GM20000 (cell line): ENCODE results near the gene SEPHS2.
A peak's percentile ranks its signal among the peaks of the same experiment; 100 is the strongest.
"Not testable (repeated sequence)": the region's sequence is repeated elsewhere in the genome, so short reads cannot be mapped to it uniquely, and the experiment has no call there.

Experiments used
- DNase-seq: peaks from one replicate; pipeline ENCODE4 v3.0.0; 2012; ENCODE audit warnings: low spot score
- TF ChIP-seq, protein P1 (sequence below): IDR thresholded peaks from 2 replicates; pipeline ENCODE4 v1.5.1; 2012; ENCODE audit warnings: mild to moderate bottlenecking, control low read depth; ENCODE audit errors: extremely low read depth, missing control alignments

The SEPHS2 gene

DNA sequence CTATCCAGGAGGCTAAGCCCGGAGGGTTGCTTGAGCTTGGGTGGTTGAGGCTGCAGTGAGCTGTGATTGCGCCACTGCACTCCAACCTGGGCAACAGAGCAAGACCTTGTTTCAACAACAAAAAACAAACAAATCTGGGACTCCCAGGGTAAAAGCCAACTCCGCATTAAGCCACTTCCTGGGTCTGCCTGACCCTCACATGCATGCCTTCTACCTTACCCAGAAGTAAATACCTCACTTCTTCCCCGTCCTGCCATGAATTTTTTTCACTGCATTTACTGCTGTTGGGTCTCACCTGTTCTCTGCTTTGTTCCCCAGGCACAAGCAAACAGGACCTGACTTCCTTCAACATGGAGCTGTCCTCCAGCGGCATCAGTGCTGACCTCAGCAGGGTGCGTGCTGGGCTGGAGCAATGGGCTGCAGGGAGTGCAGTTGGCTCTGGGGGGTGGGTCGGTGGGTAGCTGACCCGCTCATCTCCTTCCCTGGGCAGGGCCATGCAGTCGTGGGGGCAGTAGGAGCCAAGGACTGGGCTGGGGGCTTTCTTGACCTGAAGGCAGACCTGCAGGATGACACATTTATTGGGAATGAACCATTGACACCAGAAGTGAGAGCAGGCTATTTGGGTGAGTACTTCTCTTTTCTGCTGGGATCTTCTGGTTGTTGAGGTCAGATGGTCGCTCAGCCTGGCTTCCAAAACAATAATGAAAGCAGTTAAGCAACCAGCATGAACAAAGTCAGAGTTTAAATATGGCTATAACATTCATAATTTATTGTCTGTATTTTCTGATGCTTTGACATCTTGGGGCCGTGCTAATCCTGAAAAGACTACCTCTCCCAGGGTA, 43.3 kb upstream of the SEPHS2 start:
- peak; percentile 1 for DNase-seq
- TF ChIP-seq, protein P1, sequence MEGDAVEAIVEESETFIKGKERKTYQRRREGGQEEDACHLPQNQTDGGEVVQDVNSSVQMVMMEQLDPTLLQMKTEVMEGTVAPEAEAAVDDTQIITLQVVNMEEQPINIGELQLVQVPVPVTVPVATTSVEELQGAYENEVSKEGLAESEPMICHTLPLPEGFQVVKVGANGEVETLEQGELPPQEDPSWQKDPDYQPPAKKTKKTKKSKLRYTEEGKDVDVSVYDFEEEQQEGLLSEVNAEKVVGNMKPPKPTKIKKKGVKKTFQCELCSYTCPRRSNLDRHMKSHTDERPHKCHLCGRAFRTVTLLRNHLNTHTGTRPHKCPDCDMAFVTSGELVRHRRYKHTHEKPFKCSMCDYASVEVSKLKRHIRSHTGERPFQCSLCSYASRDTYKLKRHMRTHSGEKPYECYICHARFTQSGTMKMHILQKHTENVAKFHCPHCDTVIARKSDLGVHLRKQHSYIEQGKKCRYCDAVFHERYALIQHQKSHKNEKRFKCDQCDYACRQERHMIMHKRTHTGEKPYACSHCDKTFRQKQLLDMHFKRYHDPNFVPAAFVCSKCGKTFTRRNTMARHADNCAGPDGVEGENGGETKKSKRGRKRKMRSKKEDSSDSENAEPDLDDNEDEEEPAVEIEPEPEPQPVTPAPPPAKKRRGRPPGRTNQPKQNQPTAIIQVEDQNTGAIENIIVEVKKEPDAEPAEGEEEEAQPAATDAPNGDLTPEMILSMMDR, result no peak

DNA sequence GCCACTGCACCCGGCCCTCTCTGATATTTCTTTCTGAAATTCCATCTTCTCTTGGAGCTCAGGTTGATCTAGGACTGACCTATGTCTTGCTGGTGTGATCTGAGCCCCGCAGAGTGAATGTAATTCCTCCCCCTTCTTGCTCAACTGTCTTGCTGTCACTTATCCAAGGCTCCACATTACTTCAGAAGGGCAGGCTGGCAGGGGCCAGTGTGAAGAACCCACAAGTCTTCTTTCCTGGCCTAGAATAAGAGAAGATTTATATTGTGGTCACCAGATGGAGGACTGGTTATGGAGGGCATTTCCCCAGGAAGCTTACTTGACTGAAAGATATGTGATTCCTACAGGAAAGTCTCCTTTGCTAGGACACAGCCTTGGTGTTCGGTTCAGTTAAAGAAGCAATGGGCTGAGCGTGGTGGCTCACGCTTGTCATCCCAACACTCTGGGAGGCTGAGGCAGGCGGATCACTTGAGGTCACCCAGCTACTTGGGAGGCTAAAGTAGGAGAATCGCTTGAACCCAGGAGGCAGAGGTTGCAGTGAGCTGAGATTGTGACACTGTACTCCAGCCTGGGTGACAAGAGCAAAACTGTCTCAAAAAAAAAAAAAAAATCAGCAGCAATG, 40.3 kb upstream of the SEPHS2 start:
- no peak for DNase-seq
- TF ChIP-seq, protein P1, result no peak

DNA sequence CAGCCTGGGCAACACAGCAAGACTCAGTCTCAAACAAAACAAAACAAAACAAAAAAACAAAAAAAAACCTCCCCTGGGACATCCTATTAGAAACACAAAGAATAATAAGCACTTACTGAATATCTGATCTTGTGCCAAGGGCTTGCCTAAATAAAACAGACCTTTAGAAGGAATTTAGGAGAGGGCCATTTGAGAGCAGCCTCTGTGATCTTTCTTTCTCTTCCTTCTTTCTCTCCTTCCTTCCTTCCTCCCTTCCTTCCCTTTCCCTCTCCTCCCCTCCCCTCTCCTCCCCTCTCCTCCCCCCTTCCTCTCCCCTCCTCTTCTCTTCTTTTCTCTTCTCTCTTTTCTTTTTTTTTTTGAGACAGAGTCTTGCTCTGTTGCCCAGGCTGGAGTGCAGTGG, 39.2 kb upstream of the SEPHS2 start:
- no peak for DNase-seq
- TF ChIP-seq, protein P1, result no peak

DNA sequence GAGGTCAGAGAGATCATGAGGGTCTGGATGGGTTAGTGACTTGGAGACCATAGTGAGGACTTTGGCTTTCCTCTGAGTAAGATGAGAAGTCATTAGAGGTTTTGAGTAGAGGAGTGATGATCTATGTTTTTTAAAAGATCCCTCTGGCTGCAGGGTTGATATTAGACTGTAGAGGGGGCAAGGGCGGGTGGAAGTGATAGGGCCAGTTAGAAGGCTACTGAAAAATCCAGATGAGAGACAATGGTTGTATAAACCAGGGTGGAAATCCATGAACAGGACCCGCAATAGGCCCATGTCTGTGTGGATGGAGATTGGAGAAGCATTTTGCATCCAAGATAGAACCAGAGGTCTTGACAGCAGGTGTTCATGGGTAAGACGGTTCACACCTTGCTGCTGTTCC, 36.7 kb upstream of the SEPHS2 start:
- DNase-seq, result no peak
- TF ChIP-seq, protein P1, result no peak

DNA sequence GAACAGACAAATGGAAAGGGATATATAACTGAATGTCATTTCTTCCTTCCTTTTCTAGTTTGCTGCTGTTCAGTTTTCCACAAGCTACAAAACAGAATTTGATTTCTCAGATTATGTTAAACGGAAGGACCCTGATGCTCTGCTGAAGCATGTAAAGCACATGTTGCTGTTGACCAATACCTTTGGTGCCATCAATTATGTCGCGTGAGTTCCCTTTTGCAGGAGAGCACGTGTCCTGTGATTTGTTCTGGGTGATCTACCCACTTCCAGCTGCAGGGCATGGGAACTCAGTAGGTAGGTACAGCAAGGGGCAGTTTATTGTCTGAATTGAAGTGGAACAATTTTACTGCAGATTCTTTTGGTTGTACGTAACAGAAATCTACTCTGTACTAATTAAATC, 35.7 kb upstream of the SEPHS2 start:
- DNase-seq, result no peak
- TF ChIP-seq, protein P1, result no peak

DNA sequence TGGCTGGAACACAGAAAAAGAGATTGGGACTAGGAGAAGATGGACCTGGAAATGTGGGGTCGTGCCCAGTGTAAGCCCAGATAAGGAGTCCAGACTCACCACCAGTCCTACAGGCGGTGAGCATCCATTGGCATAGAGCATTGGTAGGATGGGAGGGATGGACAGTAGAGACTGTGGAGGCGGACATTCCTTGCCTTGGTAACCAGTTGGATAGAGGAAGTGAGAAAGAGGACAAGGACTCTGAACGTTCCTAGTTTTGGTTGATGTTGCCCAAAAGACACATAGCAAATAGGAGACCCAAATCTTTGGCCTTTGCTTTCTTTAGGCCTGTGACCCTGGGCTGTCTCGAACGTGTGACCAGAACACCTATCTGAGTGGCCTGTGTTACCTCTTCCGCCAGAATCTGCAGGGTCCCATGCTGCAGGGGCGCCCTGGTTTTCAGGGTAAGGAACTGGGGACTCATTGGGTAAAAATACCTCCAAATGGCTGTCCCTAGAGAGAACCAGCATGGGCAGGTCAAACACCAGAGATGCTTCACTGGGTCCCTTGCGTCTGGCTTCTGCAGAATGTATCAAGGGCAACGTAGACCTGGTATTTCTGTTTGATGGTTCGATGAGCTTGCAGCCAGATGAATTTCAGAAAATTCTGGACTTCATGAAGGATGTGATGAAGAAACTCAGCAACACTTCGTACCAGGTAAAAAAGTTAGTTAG, 33.2 kb upstream of the SEPHS2 start:
- no peak for DNase-seq

DNA sequence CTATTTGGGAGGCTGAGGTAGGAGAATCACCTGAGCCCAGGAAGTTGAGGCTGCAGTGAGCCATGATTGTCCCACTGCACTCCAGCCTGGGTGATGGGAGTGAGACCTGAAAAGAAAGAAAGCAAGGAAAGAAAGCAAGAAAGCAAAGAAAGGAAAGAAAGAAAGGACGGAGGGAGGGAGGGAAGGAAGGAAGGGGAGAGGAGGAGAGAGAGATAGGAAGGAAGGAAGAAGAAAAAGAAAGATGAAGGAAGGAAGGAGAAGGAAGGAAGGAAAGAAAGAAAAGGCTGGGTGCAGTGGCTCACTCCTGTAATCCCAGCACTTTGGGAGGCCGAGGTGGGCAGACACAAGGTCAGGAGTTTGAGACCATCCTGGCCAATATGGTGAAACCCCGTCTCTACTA, 32.1 kb upstream of the SEPHS2 start:
- DNase-seq, result not testable (repeated sequence)

More for the DNA sequence above, 33.2 kb upstream of the SEPHS2 start:
- TF ChIP-seq, protein P1, result no peak
